HK-2 (cell line): ENCODE data around the gene AMH.

Source experiments
- DNase-seq: peaks from one replicate; pipeline ENCODE4 v3.0.0-alpha.2; 2018; ENCODE audit not compliant: unreplicated experiment

The AMH gene

GRCh38 chr19:2221250-2221831 is 27.8 kb upstream of the AMH start:
- no peak for DNase-seq

- DNase-seq, result no peak
These were observed 27.2 kb upstream of the AMH start for GRCh38 chr19:2221918-2222317.

GRCh38 chr19:2223391-2223790 is 25.7 kb upstream of the AMH start:
- no peak for DNase-seq

- no peak for DNase-seq
These were observed 25.2 kb upstream of the AMH start for GRCh38 chr19:2223959-2224358.

- no peak for DNase-seq
These were observed 24.3 kb upstream of the AMH start for GRCh38 chr19:2224754-2225349.

GRCh38 chr19:2225415-2226050 is 23.6 kb upstream of the AMH start:
- DNase-seq, result no peak

GRCh38 chr19:2226051-2226839 is 22.9 kb upstream of the AMH start:
- no peak for DNase-seq

GRCh38 chr19:2226840-2227360 is 22.2 kb upstream of the AMH start:
- DNase-seq, result no peak

GRCh38 chr19:2227415-2228156 is 21.5 kb upstream of the AMH start:
- no peak for DNase-seq

- DNase-seq, result no peak
These were observed 20.7 kb upstream of the AMH start for GRCh38 chr19:2228157-2229030.

GRCh38 chr19:2229103-2230032 is 19.8 kb upstream of the AMH start:
- no peak for DNase-seq

GRCh38 chr19:2230033-2230531 is 19.0 kb upstream of the AMH start:
- no peak for DNase-seq

GRCh38 chr19:2230807-2231533 is 18.2 kb upstream of the AMH start:
- no peak for DNase-seq

GRCh38 chr19:2231621-2232221 is 17.4 kb upstream of the AMH start:
- peak; percentile 36 for DNase-seq

- no peak for DNase-seq
These were observed 16.6 kb upstream of the AMH start for GRCh38 chr19:2232286-2233151.

- no peak for DNase-seq
These were observed 15.4 kb upstream of the AMH start for GRCh38 chr19:2233601-2234280.

GRCh38 chr19:2234996-2235380 is 14.1 kb upstream of the AMH start:
- no peak for DNase-seq
